ENCODE results near the gene DISC1.

DNA sequence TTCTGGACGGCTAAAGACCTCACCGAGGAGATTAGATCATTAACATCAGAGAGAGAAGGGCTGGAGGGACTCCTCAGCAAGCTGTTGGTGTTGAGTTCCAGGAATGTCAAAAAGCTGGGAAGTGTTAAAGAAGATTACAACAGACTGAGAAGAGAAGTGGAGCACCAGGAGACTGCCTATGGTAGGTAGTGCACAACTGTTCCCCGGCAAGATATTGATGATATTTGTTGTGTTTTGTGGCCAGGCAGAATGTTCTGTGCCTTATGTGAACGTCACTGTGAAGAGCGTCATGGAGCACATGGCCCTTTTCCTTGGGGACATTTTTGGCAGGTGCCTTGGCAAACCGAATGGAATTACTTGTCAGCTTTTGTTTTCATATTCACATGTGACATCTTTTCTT is 191.7 kb downstream of the DISC1 start:
- TF ChIP-seq, protein P1, sequence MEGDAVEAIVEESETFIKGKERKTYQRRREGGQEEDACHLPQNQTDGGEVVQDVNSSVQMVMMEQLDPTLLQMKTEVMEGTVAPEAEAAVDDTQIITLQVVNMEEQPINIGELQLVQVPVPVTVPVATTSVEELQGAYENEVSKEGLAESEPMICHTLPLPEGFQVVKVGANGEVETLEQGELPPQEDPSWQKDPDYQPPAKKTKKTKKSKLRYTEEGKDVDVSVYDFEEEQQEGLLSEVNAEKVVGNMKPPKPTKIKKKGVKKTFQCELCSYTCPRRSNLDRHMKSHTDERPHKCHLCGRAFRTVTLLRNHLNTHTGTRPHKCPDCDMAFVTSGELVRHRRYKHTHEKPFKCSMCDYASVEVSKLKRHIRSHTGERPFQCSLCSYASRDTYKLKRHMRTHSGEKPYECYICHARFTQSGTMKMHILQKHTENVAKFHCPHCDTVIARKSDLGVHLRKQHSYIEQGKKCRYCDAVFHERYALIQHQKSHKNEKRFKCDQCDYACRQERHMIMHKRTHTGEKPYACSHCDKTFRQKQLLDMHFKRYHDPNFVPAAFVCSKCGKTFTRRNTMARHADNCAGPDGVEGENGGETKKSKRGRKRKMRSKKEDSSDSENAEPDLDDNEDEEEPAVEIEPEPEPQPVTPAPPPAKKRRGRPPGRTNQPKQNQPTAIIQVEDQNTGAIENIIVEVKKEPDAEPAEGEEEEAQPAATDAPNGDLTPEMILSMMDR (conservative IDR thresholded peaks at IDR 0.05 in 1 of 2, IDR thresholded peaks at IDR 0.05 in 1 of 2; ENCODE audit: extremely low read depth in 1 of 2, insufficient read depth in 1 of 2, low read depth in 1 of 2, low read length in 2 of 2): no peak
- TF ChIP-seq EZH2 (IDR thresholded peaks at IDR 0.05; ENCODE audit: borderline replicate concordance, low read length): no peak
